OCI-LY1 (cell line): ENCODE measurements around the gene SDK1.

Source experiments
- H2AFZ ChIP-seq: fragments of 200-600 bp; sonication (generic), shearing (Covaris generic); 2 replicates; pipeline ENCODE4 v1.6.0; 2014; ENCODE audit warnings: antibody characterized with exemption, mild to moderate bottlenecking, low read length
- H3F3A ChIP-seq: fragments of 200-600 bp; sonication (generic), shearing (Covaris generic); 2 replicates; pipeline ENCODE4 v1.6.0; 2014; ENCODE audit warnings: mild to moderate bottlenecking, antibody characterized with exemption, low read length, moderate library complexity; ENCODE audit not compliant: insufficient read depth
- H3K27ac ChIP-seq: fragments of 200-600 bp; sonication (generic); 2 replicates; pipeline ENCODE4 v1.5.1; 2014; ENCODE audit warnings: low read length, mixed run types, mild to moderate bottlenecking, low read depth; ENCODE audit not compliant: poor library complexity, severe bottlenecking
- H3K27me3 ChIP-seq: fragments of 200-600 bp; sonication (generic); 2 replicates; pipeline ENCODE4 v1.6.0; 2014; ENCODE audit warnings: antibody characterized with exemption, mild to moderate bottlenecking, low read length, moderate library complexity; ENCODE audit not compliant: insufficient read depth
- H3K36me3 ChIP-seq: fragments of 200-600 bp; sonication (generic); 2 replicates; pipeline ENCODE4 v1.6.1; 2014; ENCODE audit warnings: mild to moderate bottlenecking, antibody characterized with exemption, low read length, moderate library complexity, mixed read lengths; ENCODE audit not compliant: insufficient read depth
- H3K4me1 ChIP-seq: fragments of 200-600 bp; sonication (generic); 2 replicates; pipeline ENCODE4 v1.5.1; 2014; ENCODE audit warnings: mild to moderate bottlenecking, low read length, moderate library complexity; ENCODE audit not compliant: insufficient read depth, severe bottlenecking
- H3K4me2 ChIP-seq: fragments of 200-600 bp; sonication (generic), shearing (Covaris generic); 2 replicates; pipeline ENCODE4 v1.6.1; 2014; ENCODE audit warnings: low read length
- H3K4me3 ChIP-seq: fragments of 200-600 bp; sonication (generic); 2 replicates; pipeline ENCODE4 v1.5.1; 2014; ENCODE audit warnings: low read length, low read depth, mild to moderate bottlenecking, mixed read lengths; ENCODE audit not compliant: poor library complexity, severe bottlenecking
- H3K79me2 ChIP-seq: fragments of 200-600 bp; shearing (Covaris generic); 2 replicates; pipeline ENCODE4 v1.6.1; 2016; ENCODE audit warnings: mixed run types, low read length, mixed read lengths; ENCODE audit not compliant: insufficient read depth
- H3K9ac ChIP-seq: fragments of 200-600 bp; sonication (generic), shearing (Covaris generic); 2 replicates; pipeline ENCODE4 v1.6.1; 2014; ENCODE audit warnings: mild to moderate bottlenecking, low read length, mixed read lengths
- H3K9me2 ChIP-seq: fragments of 200-600 bp; sonication (generic), shearing (Covaris generic); 2 replicates; pipeline ENCODE4 v1.6.1; 2014; ENCODE audit warnings: low read depth, mild to moderate bottlenecking, low read length, mixed read lengths
- H3K9me3 ChIP-seq: fragments of 200-600 bp; shearing (Covaris generic); 2 replicates; pipeline ENCODE4 v1.6.1; 2014; ENCODE audit warnings: low read length, mixed read lengths
- H4K20me1 ChIP-seq: fragments of 200-600 bp; sonication (generic), shearing (Covaris generic); 2 replicates; pipeline ENCODE4 v1.6.0; 2016; ENCODE audit warnings: mild to moderate bottlenecking, low read length; ENCODE audit not compliant: insufficient read depth
- CTCF ChIP-seq: fragments of 200-600 bp; sonication (generic), shearing (Covaris generic); IDR thresholded peaks from 2 replicates; pipeline ENCODE4 v1.5.1; 2017; ENCODE audit warnings: mild to moderate bottlenecking, antibody characterized with exemption, low read length, moderate library complexity, mixed read lengths
- EZH2 ChIP-seq: fragments of 200-600 bp; sonication (generic), shearing (Covaris generic); IDR thresholded peaks from 2 replicates; pipeline ENCODE4 v1.8.0; 2017; ENCODE audit warnings: borderline replicate concordance, mixed run types, mild to moderate bottlenecking, antibody characterized with exemption, low read length, moderate library complexity, mixed read lengths

SDK1 gene

GRCh38 chr7:4272141-4272540 is 971.1 kb downstream of the SDK1 start:
- H3K4me1 ChIP-seq = no peaks in the 10 kb centered on the region
- H3K27me3 ChIP-seq = no peaks in the 10 kb centered on the region
- H3F3A ChIP-seq = no peaks in the 10 kb centered on the region
- H3K4me2 ChIP-seq = no peak overlapping the region
- H3K9me2 ChIP-seq = no peaks in the 10 kb centered on the region
- TF ChIP-seq CTCF (no peak), EZH2 (no peak)
- H3K36me3 ChIP-seq = no peaks in the 10 kb centered on the region
- no peaks in the 10 kb centered on the region for H4K20me1 ChIP-seq
- H3K9me3 ChIP-seq = no peaks in the 10 kb centered on the region
- H2AFZ ChIP-seq = no peak overlapping the region
- no peak overlapping the region for H3K4me3 ChIP-seq
- H3K79me2 ChIP-seq = no peaks in the 10 kb centered on the region
- H3K9ac ChIP-seq = no peak overlapping the region
- H3K27ac ChIP-seq = no peak overlapping the region

GRCh38 chr7:4273566-4274230 is 972.6 kb downstream of the SDK1 start:
- H3K4me3 ChIP-seq = no peak overlapping the region
- H3K27ac ChIP-seq = no peak overlapping the region
- H2AFZ ChIP-seq = no peak overlapping the region
- no peaks in the 10 kb centered on the region for H3K9me3 ChIP-seq
- no peak overlapping the region for H3K9ac ChIP-seq
- no peaks in the 10 kb centered on the region for H3K27me3 ChIP-seq
- H3K4me1 ChIP-seq = no peaks in the 10 kb centered on the region
- H3K9me2 ChIP-seq = no peaks in the 10 kb centered on the region
- no peaks in the 10 kb centered on the region for H3K79me2 ChIP-seq
- TF ChIP-seq EZH2 (no peak), CTCF (no peak)
- no peaks in the 10 kb centered on the region for H3F3A ChIP-seq
- no peak overlapping the region for H3K4me2 ChIP-seq
- H3K36me3 ChIP-seq = no peaks in the 10 kb centered on the region
- H4K20me1 ChIP-seq = no peaks in the 10 kb centered on the region

- TF ChIP-seq EZH2 (no peak), CTCF (no peak)
- no peak overlapping the region for H3K4me3 ChIP-seq
- no peak overlapping the region for H2AFZ ChIP-seq
- H3K9me2 ChIP-seq = no peaks in the 10 kb centered on the region
- no peak overlapping the region for H3K27ac ChIP-seq
- no peaks in the 10 kb centered on the region for H3K9me3 ChIP-seq
- H3K36me3 ChIP-seq = no peaks in the 10 kb centered on the region
- H3K4me2 ChIP-seq = no peak overlapping the region
- no peaks in the 10 kb centered on the region for H3K4me1 ChIP-seq
- no peaks in the 10 kb centered on the region for H3K79me2 ChIP-seq
- H3K9ac ChIP-seq = no peak overlapping the region
- no peaks in the 10 kb centered on the region for H4K20me1 ChIP-seq
- H3F3A ChIP-seq = no peaks in the 10 kb centered on the region
- no peaks in the 10 kb centered on the region for H3K27me3 ChIP-seq
Observed at GRCh38 chr7:4274286-4274685, 973.2 kb downstream of the SDK1 start.
